HepG2 (cell line): ENCODE data around the gene LRRC8D. TPM values are rescaled to one million over a fixed set of nuclear protein-coding genes. Genes with fewer than 3 reads are reported as not detected.

Experiments
- FOSL2 ChIP-seq: sonication (generic); formaldehyde crosslinking; IDR thresholded peaks from 2 replicates; pipeline ENCODE4 v1.4.0; 2020; ENCODE audit warnings: missing genetic modification reagents
- FOXK2 ChIP-seq: fragments of 450-650 bp; IDR thresholded peaks from 2 replicates; pipeline ENCODE4 v1.6.1; 2016
- ISL2 ChIP-seq: sonication (generic); formaldehyde crosslinking; IDR thresholded peaks from 2 replicates; pipeline ENCODE4 v1.5.0; 2020; ENCODE audit warnings: missing genetic modification reagents
- KAT8 ChIP-seq: IDR thresholded peaks from 2 replicates; pipeline ENCODE4 v1.6.1; 2016; ENCODE audit warnings: missing genetic modification reagents, missing compliant biosample characterization
- KDM6A ChIP-seq: IDR thresholded peaks from 2 replicates; pipeline ENCODE4 v1.6.1; 2016; ENCODE audit warnings: low read depth
- MAX ChIP-seq: IDR thresholded peaks from 2 replicates; pipeline ENCODE4 v1.6.1; 2012; ENCODE audit warnings: inconsistent platforms
- SMAD9 ChIP-seq: sonication (generic); formaldehyde crosslinking; IDR thresholded peaks from 2 replicates; pipeline ENCODE4 v1.5.1; 2020; ENCODE audit warnings: mild to moderate bottlenecking, missing genetic modification reagents
- SOX13 ChIP-seq, 3 experiments: fragments of 450-650 bp in 1 of 3; sonication (generic) in 1 of 3; formaldehyde crosslinking in 1 of 3; IDR thresholded peaks in 2 of 3; conservative IDR thresholded peaks in 1 of 3; 2 replicates each; pipeline versions ENCODE4 v1.5.0 to v1.6.1; 2016 to 2020; ENCODE audit warnings: antibody characterized with exemption in 1 of 3, mild to moderate bottlenecking in 1 of 3, missing compliant biosample characterization in 1 of 3, missing genetic modification reagents in 1 of 3, moderate library complexity in 1 of 3
- TBX3 ChIP-seq: fragments of 450-650 bp; IDR thresholded peaks from 2 replicates; pipeline ENCODE4 v1.6.1; 2017; ENCODE audit warnings: antibody characterized with exemption, mild to moderate bottlenecking, inconsistent platforms, borderline replicate concordance
- TSC22D2 ChIP-seq: sonication (generic); formaldehyde crosslinking; IDR thresholded peaks from 2 replicates; pipeline ENCODE4 v1.5.1; 2020; ENCODE audit warnings: missing genetic modification reagents, mild to moderate bottlenecking, borderline replicate concordance
- ZNF614 ChIP-seq: IDR thresholded peaks from 2 replicates; pipeline ENCODE4 v1.6.1; 2018; ENCODE audit warnings: missing biosample characterization, missing genetic modification reagents, inconsistent platforms, borderline replicate concordance
- ZNF720 ChIP-seq: sonication (generic); formaldehyde crosslinking; IDR thresholded peaks from 2 replicates; pipeline ENCODE4 v1.4.0; 2020; ENCODE audit warnings: missing genetic modification reagents
- polyA plus RNA-seq, 8 experiments: library from polyadenylated mRNA; depleted of rRNA in 3 of 8; stranded (reverse) in 7 of 8; unstranded in 1 of 8; fragments of >200 nt; fragmentation: Illumina TruSeq in 4 of 8; extraction: Trizol in 4 of 8; gene quantifications; 2 replicates each; pipeline versions ENCODE4 v1.2.1 to v1.2.3, GENCODE V29; 2011 to 2016; ENCODE audit warnings: low read depth in 4 of 8, missing spikeins in 1 of 8, mixed read lengths in 1 of 8; ENCODE audit not compliant: insufficient read depth in 1 of 8
- total RNA-seq, 5 experiments: library from RNA; depleted of rRNA; stranded (reverse); fragments of >200 nt; fragmentation: Illumina TruSeq; extraction: Trizol; gene quantifications; 2 replicates each; pipeline ENCODE4 v1.2.3, GENCODE V29; 2016; ENCODE audit warnings: low read depth in 1 of 5
- TF ChIP-seq, protein P1 (sequence below), 2 experiments: fragments of 450-650 bp in 1 of 2; sonication (generic) in 1 of 2; formaldehyde crosslinking in 1 of 2; IDR thresholded peaks; 2 replicates each; pipeline versions ENCODE4 v1.6.1 to v1.8.0; 2016 to 2022; ENCODE audit warnings: antibody characterized with exemption in 1 of 2, mild to moderate bottlenecking in 1 of 2, missing genetic modification reagents in 1 of 2
- TF ChIP-seq, protein P2 (sequence below): sonication (generic); formaldehyde crosslinking; IDR thresholded peaks from 2 replicates; pipeline ENCODE4 v1.4.0; 2020; ENCODE audit warnings: missing genetic modification reagents

The LRRC8D gene
- total and polyA plus RNA-seq, 2 of the 13 experiments (the other 11 are each of a cell fraction or from before 2014, with no cell fraction given) = 29.9 to 45.5 TPM

DNA sequence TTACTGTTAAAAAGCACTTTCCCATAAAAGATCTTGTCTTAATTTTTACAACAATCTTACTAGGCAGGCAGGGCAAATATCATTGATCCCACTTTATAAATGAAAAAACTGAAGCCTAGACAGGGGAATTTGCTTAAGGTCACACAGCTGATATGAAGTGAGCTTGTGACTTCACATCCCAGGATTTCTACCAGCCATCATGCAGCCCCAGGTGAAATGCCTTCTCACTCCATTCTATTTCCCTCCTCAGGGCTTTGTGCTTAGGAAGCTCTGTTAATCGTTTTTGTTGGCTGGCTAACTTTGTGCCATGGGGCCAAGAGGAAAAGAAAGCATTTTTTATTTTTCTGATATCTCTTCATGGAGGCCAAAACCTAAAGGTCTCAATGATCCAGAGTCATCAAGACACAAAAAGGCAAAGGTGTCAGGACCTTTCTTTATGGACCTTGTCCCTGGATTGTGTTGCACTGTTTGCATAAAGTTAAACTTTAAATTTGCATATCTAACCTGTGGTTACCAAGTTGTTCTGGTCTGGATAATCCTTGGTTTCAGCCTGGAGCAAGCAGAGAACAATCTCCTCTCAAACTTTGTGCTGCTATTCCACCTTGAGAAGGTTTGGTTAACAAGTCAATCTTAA, 129.3 kb downstream of the LRRC8D start (continued):
- TF ChIP-seq, protein P1, sequence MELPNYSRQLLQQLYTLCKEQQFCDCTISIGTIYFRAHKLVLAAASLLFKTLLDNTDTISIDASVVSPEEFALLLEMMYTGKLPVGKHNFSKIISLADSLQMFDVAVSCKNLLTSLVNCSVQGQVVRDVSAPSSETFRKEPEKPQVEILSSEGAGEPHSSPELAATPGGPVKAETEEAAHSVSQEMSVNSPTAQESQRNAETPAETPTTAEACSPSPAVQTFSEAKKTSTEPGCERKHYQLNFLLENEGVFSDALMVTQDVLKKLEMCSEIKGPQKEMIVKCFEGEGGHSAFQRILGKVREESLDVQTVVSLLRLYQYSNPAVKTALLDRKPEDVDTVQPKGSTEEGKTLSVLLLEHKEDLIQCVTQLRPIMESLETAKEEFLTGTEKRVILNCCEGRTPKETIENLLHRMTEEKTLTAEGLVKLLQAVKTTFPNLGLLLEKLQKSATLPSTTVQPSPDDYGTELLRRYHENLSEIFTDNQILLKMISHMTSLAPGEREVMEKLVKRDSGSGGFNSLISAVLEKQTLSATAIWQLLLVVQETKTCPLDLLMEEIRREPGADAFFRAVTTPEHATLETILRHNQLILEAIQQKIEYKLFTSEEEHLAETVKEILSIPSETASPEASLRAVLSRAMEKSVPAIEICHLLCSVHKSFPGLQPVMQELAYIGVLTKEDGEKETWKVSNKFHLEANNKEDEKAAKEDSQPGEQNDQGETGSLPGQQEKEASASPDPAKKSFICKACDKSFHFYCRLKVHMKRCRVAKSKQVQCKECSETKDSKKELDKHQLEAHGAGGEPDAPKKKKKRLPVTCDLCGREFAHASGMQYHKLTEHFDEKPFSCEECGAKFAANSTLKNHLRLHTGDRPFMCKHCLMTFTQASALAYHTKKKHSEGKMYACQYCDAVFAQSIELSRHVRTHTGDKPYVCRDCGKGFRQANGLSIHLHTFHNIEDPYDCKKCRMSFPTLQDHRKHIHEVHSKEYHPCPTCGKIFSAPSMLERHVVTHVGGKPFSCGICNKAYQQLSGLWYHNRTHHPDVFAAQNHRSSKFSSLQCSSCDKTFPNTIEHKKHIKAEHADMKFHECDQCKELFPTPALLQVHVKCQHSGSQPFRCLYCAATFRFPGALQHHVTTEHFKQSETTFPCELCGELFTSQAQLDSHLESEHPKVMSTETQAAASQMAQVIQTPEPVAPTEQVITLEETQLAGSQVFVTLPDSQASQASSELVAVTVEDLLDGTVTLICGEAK (IDR thresholded peaks at IDR 0.05) = 0 out of 2 replicates have a peak, but pooled peaks have one; percentile 13
- TF ChIP-seq, protein P1 (CRISPR knock-in tag; IDR thresholded peaks at IDR 0.05) = peak; percentile 65; the same call in 1 of the 2 replicates
- TF ChIP-seq FOXK2 (no peak), FOSL2 (CRISPR knock-in tag) (0 out of 2 replicates have a peak, but pooled peaks have one; percentile 5), ZNF614 (CRISPR knock-in tag) (no peak), SOX13 (IDR thresholded peaks at IDR 0.05) (no peak), SOX13 (CRISPR knock-in tag; conservative IDR thresholded peaks at IDR 0.05 in 1 of 2, IDR thresholded peaks at IDR 0.05 in 1 of 2) (peak in 1 of 2 experiments; percentile 76; a peak in 2 of 4 replicates), KAT8 (CRISPR knock-in tag) (0 out of 2 replicates have a peak, but pooled peaks have one; percentile 35), ZNF720 (CRISPR knock-in tag) (no peak), ISL2 (CRISPR knock-in tag) (peak; percentile 35; the same call in 1 of the 2 replicates), TBX3 (peak; percentile 12; the same call in 1 of the 2 replicates), SMAD9 (CRISPR knock-in tag) (no peak), TSC22D2 (CRISPR knock-in tag) (no peak), KDM6A (peak; percentile 59; the same call in 1 of the 2 replicates), MAX (0 out of 2 replicates have a peak, but pooled peaks have one; percentile 25)
- TF ChIP-seq, protein P2, sequence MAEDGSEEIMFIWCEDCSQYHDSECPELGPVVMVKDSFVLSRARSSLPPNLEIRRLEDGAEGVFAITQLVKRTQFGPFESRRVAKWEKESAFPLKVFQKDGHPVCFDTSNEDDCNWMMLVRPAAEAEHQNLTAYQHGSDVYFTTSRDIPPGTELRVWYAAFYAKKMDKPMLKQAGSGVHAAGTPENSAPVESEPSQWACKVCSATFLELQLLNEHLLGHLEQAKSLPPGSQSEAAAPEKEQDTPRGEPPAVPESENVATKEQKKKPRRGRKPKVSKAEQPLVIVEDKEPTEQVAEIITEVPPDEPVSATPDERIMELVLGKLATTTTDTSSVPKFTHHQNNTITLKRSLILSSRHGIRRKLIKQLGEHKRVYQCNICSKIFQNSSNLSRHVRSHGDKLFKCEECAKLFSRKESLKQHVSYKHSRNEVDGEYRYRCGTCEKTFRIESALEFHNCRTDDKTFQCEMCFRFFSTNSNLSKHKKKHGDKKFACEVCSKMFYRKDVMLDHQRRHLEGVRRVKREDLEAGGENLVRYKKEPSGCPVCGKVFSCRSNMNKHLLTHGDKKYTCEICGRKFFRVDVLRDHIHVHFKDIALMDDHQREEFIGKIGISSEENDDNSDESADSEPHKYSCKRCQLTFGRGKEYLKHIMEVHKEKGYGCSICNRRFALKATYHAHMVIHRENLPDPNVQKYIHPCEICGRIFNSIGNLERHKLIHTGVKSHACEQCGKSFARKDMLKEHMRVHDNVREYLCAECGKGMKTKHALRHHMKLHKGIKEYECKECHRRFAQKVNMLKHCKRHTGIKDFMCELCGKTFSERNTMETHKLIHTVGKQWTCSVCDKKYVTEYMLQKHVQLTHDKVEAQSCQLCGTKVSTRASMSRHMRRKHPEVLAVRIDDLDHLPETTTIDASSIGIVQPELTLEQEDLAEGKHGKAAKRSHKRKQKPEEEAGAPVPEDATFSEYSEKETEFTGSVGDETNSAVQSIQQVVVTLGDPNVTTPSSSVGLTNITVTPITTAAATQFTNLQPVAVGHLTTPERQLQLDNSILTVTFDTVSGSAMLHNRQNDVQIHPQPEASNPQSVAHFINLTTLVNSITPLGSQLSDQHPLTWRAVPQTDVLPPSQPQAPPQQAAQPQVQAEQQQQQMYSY (CRISPR knock-in tag) = peak; percentile 84
